HG02981 (cell line): ENCODE measurements around the gene ADAM10.

Experiments used
- ATAC-seq: cut with Tn5 transposase; IDR thresholded peaks from one replicate; pipeline ENCODE4 v1.9.1; 2021; ENCODE audit warnings: mild to moderate bottlenecking, moderate library complexity; ENCODE audit not compliant: unreplicated experiment

The ADAM10 gene

DNA sequence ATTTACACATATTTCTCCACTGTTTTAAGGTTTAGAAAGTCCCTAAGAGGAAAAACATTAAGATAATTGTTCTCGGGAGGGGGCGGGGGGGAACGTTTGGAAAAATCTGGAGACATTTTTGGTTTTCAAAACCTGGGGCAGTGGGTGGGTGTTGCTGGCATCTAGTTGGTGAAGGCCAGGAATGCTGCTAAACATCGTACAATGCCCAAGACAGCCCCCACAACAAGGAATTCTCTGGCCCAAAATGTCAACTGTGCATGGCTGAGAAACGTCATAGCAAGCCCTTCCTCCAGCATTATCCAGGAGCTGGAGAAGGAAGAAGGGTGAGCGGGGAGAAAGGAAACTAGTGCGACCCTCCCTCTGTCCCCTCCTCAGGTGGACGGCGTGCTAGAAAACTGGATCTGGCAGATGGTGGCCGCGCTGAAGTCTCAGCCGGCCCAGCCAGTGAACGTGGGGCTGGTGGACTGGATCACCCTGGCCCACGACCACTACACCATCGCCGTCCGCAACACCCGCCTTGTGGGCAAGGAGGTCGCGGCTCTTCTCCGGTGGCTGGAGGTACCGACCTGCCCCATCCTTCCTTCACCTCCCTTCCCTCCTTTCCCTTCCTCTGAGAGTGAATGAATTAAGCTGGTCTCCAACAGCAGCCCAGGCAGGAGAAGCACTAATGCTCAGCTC, 208.0 kb downstream of the ADAM10 start:
- ATAC-seq = no peak

GRCh38 chr15:58539548-58539947, 210.0 kb downstream of the ADAM10 start:
- ATAC-seq = no peak

DNA sequence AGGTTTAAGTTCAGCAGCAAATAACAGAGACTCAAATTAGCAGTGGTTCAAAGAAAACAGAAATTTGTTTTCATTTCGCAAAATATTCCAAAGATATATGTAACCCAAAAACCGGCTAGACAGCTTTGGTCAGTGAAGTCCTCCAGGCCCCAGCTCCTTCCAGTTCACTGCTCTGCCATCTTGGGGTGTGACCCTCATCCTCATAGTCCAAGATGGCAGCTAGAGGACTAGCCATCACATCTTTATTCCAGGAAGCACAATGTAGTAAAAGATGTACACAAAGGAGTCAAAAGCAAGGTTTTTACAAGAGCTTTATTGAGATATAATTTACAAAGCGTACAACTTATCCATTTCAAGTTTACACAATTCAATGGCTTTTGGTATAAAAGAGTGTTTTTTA, 210.6 kb downstream of the ADAM10 start:
- no peak for ATAC-seq
